Astrocyte (in vitro differentiated cells and primary cell): ENCODE measurements around the gene CLN5.

Source experiments
- CTCF ChIP-seq: IDR thresholded peaks from 2 replicates; pipeline ENCODE4 v1.5.1; 2011; ENCODE audit warnings: low read depth, mild to moderate bottlenecking, inconsistent platforms, low read length, moderate library complexity; ENCODE audit not compliant: insufficient read depth
- EZH2 ChIP-seq: IDR thresholded peaks from 2 replicates; pipeline ENCODE4 v1.6.1; 2012; ENCODE audit warnings: mild to moderate bottlenecking, low read length, inconsistent platforms; ENCODE audit not compliant: insufficient read depth

DNA sequence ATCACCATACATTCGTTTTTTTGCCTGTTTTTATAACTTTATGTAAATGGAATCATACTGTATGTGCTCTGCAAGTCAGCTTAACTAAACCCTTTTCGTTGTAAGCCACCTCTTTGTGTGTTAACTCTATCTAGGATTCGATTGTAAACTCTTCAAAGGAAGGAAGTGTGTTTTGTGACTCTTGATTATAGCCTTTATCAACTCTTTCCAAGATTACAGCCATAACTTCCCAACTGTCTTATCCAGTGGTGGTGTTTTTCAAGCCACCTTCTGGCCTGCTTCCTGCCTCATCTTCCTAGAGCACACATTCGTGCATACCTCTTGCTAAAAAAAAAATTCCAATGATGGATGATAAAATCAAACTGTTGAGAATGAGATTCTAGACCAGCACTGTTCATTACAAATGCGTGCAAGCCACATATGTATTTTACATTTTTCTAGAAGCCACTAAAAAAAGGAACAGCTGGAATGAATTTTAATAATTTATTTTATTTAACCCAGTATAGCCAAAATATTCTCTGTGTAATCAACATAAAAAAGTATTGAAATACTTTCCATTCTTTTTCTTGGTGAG lies 47.1 kb downstream of the CLN5 start:
- TF ChIP-seq CTCF (no peak), EZH2 (no peak)
